ENCODE results near the gene RNU6-9.

Gene RNU6-9

DNA sequence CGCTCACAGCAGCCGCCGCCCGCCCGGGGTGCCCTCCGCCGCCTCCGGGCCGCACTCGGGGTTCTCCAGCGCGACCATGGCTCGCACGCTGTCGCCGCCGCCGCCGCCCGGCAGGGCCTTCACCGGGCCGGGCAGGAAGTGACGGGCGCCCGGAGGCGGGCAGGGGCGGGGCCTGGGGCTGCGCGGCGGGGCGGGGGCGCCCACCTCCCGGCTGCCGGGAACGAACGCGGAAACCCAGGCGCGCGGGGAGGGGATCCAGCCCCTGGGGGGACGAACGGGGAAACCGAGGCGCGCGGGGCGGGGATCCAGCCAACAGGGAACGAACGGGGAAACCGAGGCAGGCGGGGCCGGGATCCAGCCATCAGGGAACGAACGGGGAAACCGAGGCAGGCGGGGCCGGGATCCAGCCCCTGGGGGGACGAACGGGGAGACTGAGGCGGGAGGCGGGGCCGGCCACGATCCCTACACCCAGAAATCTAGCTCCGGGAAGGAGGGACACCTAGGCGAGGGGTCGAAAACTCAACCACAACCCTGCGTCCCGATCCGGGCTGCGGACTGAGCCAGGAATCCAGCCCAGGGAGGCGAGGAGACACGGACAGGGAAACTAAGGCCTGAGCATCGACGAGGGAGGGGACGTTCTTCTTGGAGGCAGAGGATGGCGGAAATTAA is 19.9 kb downstream of the RNU6-9 start, which contains the start of gene R3HDM4:
R3HDM4 (minus strand) TSS at position 140 of the 669 bp plus-strand sequence; CDS start at position 78, 62 bp downstream.
- peak within 1 kb of the TSS; percentile 57; the same call in 1 of the 2 replicates for H3K27ac ChIP-seq
- H3K4me3 ChIP-seq, result peak within 1 kb of the TSS; percentile 87
- no peaks in the 10 kb centered on the region for H3K36me3 ChIP-seq (ENCODE audit: insufficient read depth, low read length)
- no peak for TF ChIP-seq EZH2 (IDR thresholded peaks at IDR 0.05)
- TF ChIP-seq POLR2AphosphoS5 (IDR thresholded peaks at IDR 0.05; ENCODE audit: borderline replicate concordance, low read depth, low read length), result peak; percentile 39; the same call in 1 of the 2 replicates
- no peak for DNase-seq (ENCODE audit: low read depth, low spot score)
- H3K9me3 ChIP-seq (ENCODE audit: low read depth, low read length), result no peaks in the 10 kb centered on the region
- peak within 1 kb of the TSS; percentile 85 for H3K9ac ChIP-seq (ENCODE audit: insufficient read length)

DNA sequence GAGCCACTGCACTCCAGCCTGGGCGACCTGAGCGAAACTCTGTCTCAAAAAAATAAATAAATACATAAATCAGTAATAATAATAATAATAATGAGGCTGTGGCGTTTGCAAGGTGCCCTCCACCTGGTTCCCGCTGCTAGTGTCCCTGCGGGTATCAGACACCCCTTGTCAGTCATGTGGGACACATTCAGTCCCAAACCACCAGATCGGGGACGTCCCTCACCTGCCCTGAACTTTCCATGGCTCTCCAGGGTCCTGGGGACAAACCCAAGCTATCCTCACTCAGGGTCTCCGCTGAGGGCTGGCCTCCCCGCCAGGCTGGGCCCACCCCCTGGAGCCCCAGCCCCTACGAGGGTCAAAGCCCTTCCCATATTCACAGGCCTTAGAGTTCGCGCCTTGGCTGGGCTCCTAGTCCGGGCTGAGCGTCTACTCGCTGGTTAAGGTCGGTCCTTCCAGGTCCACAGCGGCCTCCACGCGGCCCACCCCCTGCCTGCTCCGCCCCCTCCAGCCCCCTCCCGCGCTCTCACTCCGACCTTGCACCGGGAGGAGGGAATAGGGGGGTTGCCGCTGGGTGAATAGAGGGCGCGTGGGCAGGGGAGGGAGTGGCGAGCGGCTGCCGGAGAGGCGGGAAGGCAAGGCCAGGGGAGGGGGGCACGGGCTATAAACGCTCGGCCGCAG is 23.5 kb downstream of the RNU6-9 start:
- TF ChIP-seq FOXP2 (optimal IDR thresholded peaks at IDR 0.05; ENCODE audit: control extremely low read depth, extremely low read length, insufficient read depth), result no peak
- no peak for TF ChIP-seq POLR2AphosphoS5 (IDR thresholded peaks at IDR 0.05; ENCODE audit: borderline replicate concordance, low read depth, low read length)
- TF ChIP-seq EZH2 (IDR thresholded peaks at IDR 0.05), result no peak
- no peak overlapping the region for H3K4me3 ChIP-seq

GRCh38 chr19:917323-918151 is 24.3 kb downstream of the RNU6-9 start, which contains the start of gene KISS1R:
Gene KISS1R (plus strand): TSS chr19:917333. CDS start chr19:917503, 170 bp downstream.
- no peak within 1 kb of the TSS for H3K9ac ChIP-seq (ENCODE audit: insufficient read length)

More for the DNA sequence above, 23.5 kb downstream of the RNU6-9 start:
- no peak overlapping the region for H3K9ac ChIP-seq (ENCODE audit: insufficient read length)
- no peaks in the 10 kb centered on the region for H3K9me3 ChIP-seq (ENCODE audit: low read depth, low read length)
- DNase-seq (ENCODE audit: low read depth, low spot score), result no peak
- no peak overlapping the region for H3K27ac ChIP-seq
- H3K36me3 ChIP-seq (ENCODE audit: insufficient read depth, low read length), result no peaks in the 10 kb centered on the region

DNA sequence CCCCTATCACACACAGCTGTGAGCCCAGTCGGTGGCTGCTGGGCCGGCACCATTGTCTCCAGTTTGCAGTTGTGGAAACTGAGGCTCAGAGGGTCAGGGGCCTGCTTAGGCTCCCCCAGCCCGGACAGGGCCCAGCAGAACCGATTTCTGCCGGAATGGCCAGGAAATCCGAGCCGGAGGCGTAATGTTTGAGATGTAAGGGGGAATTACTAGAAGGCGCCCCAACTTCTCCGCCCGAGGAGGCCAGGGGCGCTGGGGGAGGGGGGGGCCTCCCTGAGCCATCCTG is 24.8 kb downstream of the RNU6-9 start:
- no peak for DNase-seq (ENCODE audit: low read depth, low spot score)
- TF ChIP-seq FOXP2 (optimal IDR thresholded peaks at IDR 0.05; ENCODE audit: control extremely low read depth, extremely low read length, insufficient read depth) (no peak), EZH2 (IDR thresholded peaks at IDR 0.05) (no peak), POLR2AphosphoS5 (IDR thresholded peaks at IDR 0.05; ENCODE audit: borderline replicate concordance, low read depth, low read length) (no peak)
- H3K27ac ChIP-seq, result no peak overlapping the region
- peak overlapping the region; percentile 55 for H3K4me3 ChIP-seq
- H3K9ac ChIP-seq (ENCODE audit: insufficient read length), result no peak overlapping the region
- H3K9me3 ChIP-seq (ENCODE audit: low read depth, low read length), result no peaks in the 10 kb centered on the region
- no peaks in the 10 kb centered on the region for H3K36me3 ChIP-seq (ENCODE audit: insufficient read depth, low read length)

More at GRCh38 chr19:917323-918151, 24.3 kb downstream of the RNU6-9 start, which contains the start of gene KISS1R:
- DNase-seq (ENCODE audit: low read depth, low spot score), result no peak
- Histone ChIP-seq H3K9me3 (ENCODE audit: low read depth, low read length) (no peaks in the 10 kb centered on the region), H3K27ac (no peak within 1 kb of the TSS), H3K36me3 (ENCODE audit: insufficient read depth, low read length) (no peaks in the 10 kb centered on the region), H3K4me3 (peak within 1 kb of the TSS; percentile 55)
- no peak for TF ChIP-seq EZH2 (IDR thresholded peaks at IDR 0.05)
- TF ChIP-seq POLR2AphosphoS5 (IDR thresholded peaks at IDR 0.05; ENCODE audit: borderline replicate concordance, low read depth, low read length), result no peak
- TF ChIP-seq FOXP2 (optimal IDR thresholded peaks at IDR 0.05; ENCODE audit: control extremely low read depth, extremely low read length, insufficient read depth), result no peak

DNA sequence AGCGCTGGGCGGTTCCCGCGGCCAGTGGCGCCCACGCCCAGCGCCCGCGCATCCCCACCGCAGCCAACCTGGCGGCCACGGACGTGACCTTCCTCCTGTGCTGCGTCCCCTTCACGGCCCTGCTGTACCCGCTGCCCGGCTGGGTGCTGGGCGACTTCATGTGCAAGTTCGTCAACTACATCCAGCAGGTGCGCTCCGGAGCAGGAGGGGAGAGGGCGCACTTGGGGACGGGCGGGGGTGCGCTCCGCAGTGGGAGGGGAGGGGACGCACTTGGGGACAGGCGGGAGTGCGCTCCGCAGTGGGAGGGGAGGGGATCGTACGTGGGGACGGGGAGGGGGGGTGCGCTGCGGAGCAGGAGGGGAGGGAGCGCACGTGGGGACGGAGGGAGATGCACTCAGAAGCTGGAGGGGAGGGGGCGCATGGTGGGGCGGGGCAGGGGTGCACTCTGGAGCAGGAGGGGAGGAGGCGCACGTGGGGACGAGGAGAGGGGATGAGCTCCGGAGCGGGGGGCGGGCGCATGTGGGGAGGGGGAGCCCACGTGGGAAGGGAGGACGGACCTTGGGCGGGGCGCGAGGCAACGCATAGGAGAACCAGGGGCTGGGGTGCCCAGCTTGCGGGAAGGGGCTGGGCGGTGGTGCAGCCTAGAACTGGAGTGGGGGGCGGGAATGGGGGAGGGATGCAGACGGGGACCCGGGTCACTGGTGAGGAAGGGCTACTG is 25.4 kb downstream of the RNU6-9 start:
- Histone ChIP-seq H3K9ac (ENCODE audit: insufficient read length) (no peak overlapping the region), H3K9me3 (ENCODE audit: low read depth, low read length) (no peaks in the 10 kb centered on the region), H3K4me3 (peak overlapping the region; percentile 55), H3K27ac (no peak overlapping the region), H3K36me3 (ENCODE audit: insufficient read depth, low read length) (no peaks in the 10 kb centered on the region)
- no peak for TF ChIP-seq FOXP2 (optimal IDR thresholded peaks at IDR 0.05; ENCODE audit: control extremely low read depth, extremely low read length, insufficient read depth)
- TF ChIP-seq EZH2 (IDR thresholded peaks at IDR 0.05), result no peak
- DNase-seq (ENCODE audit: low read depth, low spot score), result no peak

DNA sequence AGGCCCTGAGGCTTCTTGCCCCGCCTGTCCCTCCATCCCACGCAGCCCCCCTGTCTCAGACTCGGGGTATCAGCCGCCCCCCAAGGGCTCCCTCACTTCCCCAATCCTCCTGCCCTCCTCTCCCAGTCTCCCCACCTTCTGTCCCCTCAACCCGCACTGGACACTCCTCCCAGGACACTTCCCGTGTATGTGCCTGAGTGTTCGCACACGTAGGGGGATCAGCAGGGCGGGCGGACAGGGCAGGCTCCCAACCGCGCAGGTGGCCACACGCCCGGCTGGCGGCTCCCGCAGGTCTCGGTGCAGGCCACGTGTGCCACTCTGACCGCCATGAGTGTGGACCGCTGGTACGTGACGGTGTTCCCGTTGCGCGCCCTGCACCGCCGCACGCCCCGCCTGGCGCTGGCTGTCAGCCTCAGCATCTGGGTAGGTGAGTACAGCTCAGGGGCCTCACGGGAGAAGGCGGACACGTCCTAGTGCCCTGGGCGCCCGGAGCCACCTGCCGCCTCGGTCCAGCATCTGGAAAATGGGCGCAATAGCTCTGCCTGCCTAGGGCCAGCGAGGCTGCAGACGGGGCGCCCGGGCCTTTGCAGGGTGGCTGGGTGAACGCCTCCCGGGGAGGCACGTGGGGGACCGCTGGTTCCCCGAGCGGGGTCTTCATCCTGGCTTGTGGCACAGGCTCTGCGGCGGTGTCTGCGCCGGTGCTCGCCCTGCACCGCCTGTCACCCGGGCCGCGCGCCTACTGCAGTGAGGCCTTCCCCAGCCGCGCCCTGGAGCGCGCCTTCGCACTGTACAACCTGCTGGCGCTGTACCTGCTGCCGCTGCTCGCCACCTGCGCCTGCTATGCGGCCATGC is 26.1 kb downstream of the RNU6-9 start:
- H3K27ac ChIP-seq, result no peak overlapping the region
- H3K4me3 ChIP-seq, result peak overlapping the region; percentile 65
- no peak overlapping the region for H3K9ac ChIP-seq (ENCODE audit: insufficient read length)
- no peak for DNase-seq (ENCODE audit: low read depth, low spot score)
- no peaks in the 10 kb centered on the region for H3K9me3 ChIP-seq (ENCODE audit: low read depth, low read length)
- TF ChIP-seq EZH2 (IDR thresholded peaks at IDR 0.05), result no peak
- TF ChIP-seq FOXP2 (optimal IDR thresholded peaks at IDR 0.05; ENCODE audit: control extremely low read depth, extremely low read length, insufficient read depth), result no peak
- no peak for TF ChIP-seq POLR2AphosphoS5 (IDR thresholded peaks at IDR 0.05; ENCODE audit: borderline replicate concordance, low read depth, low read length)
- no peaks in the 10 kb centered on the region for H3K36me3 ChIP-seq (ENCODE audit: insufficient read depth, low read length)
